PC-3 (cell line): Measurements from ENCODE around the gene GLRX5. TPM values are rescaled to one million over a fixed set of nuclear protein-coding genes. Genes with fewer than 3 reads are reported as not detected.
A peak's percentile ranks its signal among the peaks of the same experiment; 100 is the strongest.

Source experiments
- ATAC-seq: fragments of 200-7000 bp; cut with Tn5 transposase; 2 replicates; pipeline ENCODE4 v1.9.1; 2020; ENCODE audit warnings: mild to moderate bottlenecking, moderate library complexity
- BruUV-seq: library from RNA; stranded (reverse); fragments of 400-500 nt; replicated peaks from 2 replicates; lab custom pipeline; 2021; lab: Mats Ljungman, UMichigan
- CTCF ChIA-PET: fragments of 300-600 bp; sonication (Branson Sonifier 250); formaldehyde crosslinking; loops from one replicate; lab custom pipeline; 2022; ENCODE audit warnings: antibody characterized with exemption; lab: Charles Lee
- POLR2A ChIA-PET: fragments of 300-600 bp; sonication (Branson Sonifier 250); formaldehyde crosslinking; loops from one replicate; lab custom pipeline; 2022; ENCODE audit warnings: antibody characterized with exemption; ENCODE audit not compliant: unreplicated experiment; lab: Charles Lee
- DNase-seq: peaks from one replicate; pipeline ENCODE4 v3.0.0-alpha.2; 2015
- H2AFZ ChIP-seq: fragments of 300-600 bp; sonication (generic); 2 replicates; pipeline ENCODE4 v1.6.0; 2016; ENCODE audit warnings: antibody characterized with exemption, low read length
- H3F3A ChIP-seq: fragments of 300-600 bp; sonication (generic); one replicate; pipeline ENCODE4 v1.6.0; 2017; ENCODE audit warnings: antibody characterized with exemption, low read length, control low read depth, mild to moderate bottlenecking; ENCODE audit not compliant: unreplicated experiment
- H3K27ac ChIP-seq: fragments of 300-600 bp; sonication (generic); 2 replicates; pipeline ENCODE4 v1.5.1; 2016; ENCODE audit warnings: mild to moderate bottlenecking, low read length
- H3K27me3 ChIP-seq: fragments of 300-600 bp; sonication (generic); 2 replicates; pipeline ENCODE4 v1.6.1; 2016; ENCODE audit warnings: low read length, mixed read lengths
- H3K36me3 ChIP-seq: fragments of 300-600 bp; sonication (generic); 2 replicates; pipeline ENCODE4 v1.6.1; 2016; ENCODE audit warnings: low read depth, mixed run types, low read length, mixed read lengths
- H3K4me1 ChIP-seq: fragments of 300-600 bp; sonication (generic); 2 replicates; pipeline ENCODE4 v1.5.1; 2016; ENCODE audit warnings: low read length; ENCODE audit not compliant: insufficient read depth
- H3K4me2 ChIP-seq: fragments of 300-600 bp; sonication (generic); 2 replicates; pipeline ENCODE4 v1.6.0; 2016; ENCODE audit warnings: low read length
- H3K4me3 ChIP-seq: fragments of 300-600 bp; sonication (generic); 2 replicates; pipeline ENCODE4 v1.5.1; 2016; ENCODE audit warnings: mild to moderate bottlenecking, low read length, mixed read lengths
- H3K79me2 ChIP-seq: fragments of 300-600 bp; sonication (generic); 2 replicates; pipeline ENCODE4 v1.6.1; 2017; ENCODE audit warnings: low read length, mixed read lengths
- H3K9ac ChIP-seq: fragments of 300-600 bp; sonication (generic); 2 replicates; pipeline ENCODE4 v1.6.0; 2016; ENCODE audit warnings: mild to moderate bottlenecking, low read length
- H3K9me2 ChIP-seq: fragments of 300-600 bp; sonication (generic); replicated peaks from 2 replicates; pipeline ENCODE4 v1.6.1; 2016; ENCODE audit warnings: mixed run types, low read length, mixed read lengths
- H3K9me3 ChIP-seq: fragments of 300-600 bp; sonication (generic); 2 replicates; pipeline ENCODE4 v1.6.1; 2016; ENCODE audit warnings: low read length, mixed read lengths
- H4K20me1 ChIP-seq: fragments of 300-600 bp; sonication (generic); 2 replicates; pipeline ENCODE4 v1.6.1; 2016; ENCODE audit warnings: low read length, mixed read lengths
- CTCF ChIP-seq: fragments of 300-600 bp; sonication (generic); conservative IDR thresholded peaks from 2 replicates; pipeline ENCODE4 v1.5.1; 2017; ENCODE audit warnings: antibody characterized with exemption, low read depth, mild to moderate bottlenecking, low read length
- EZH2 ChIP-seq: fragments of 300-600 bp; sonication (generic); IDR thresholded peaks from one replicate; pipeline ENCODE4 v1.6.1; 2017; ENCODE audit warnings: antibody characterized with exemption, mild to moderate bottlenecking, low read length; ENCODE audit not compliant: unreplicated experiment
- EZH2phosphoT487 ChIP-seq: fragments of 300-600 bp; sonication (generic); IDR thresholded peaks from 2 replicates; pipeline ENCODE4 v1.6.1; 2018; ENCODE audit warnings: mild to moderate bottlenecking, antibody characterized with exemption, low read length, borderline replicate concordance
- intact Hi-C: fragments of 100-400 bp; cut with micrococcal nuclease; formaldehyde crosslinking; loops from 2 replicates; pipeline ENCODE4 v1.9.0; 2023
- total RNA-seq: library from RNA; depleted of rRNA; stranded (reverse); fragments of >200 nt; gene quantifications from 2 replicates; pipeline ENCODE4 v1.2.3, GENCODE V29; 2014

GLRX5 gene
- total RNA-seq, 1 experiment from 2014 or later, result 60.0 TPM

- Histone ChIP-seq H3K9ac (peak overlapping the region; percentile 98), H3K9me3 (no peaks in the 10 kb centered on the region), H3K4me1 (peaks cover 46% of the 10 kb centered on the region), H3K36me3 (no peaks in the 10 kb centered on the region; the same call in 1 of the 2 replicates), H2AFZ (peak overlapping the region; percentile 52; the same call in 1 of the 2 replicates), H3K4me3 (peak overlapping the region; percentile 98), H3K9me2 (no peaks in the 10 kb centered on the region), H3K4me2 (peak overlapping the region; percentile 99), H3F3A (no peaks in the 10 kb centered on the region), H4K20me1 (peaks cover 56% of the 10 kb centered on the region), H3K79me2 (peaks cover 94% of the 10 kb centered on the region), H3K27ac (peak overlapping the region; percentile 81), H3K27me3 (no peaks in the 10 kb centered on the region)
- TF ChIP-seq CTCF, result no peak
- TF ChIP-seq EZH2phosphoT487, result no peak
- no peak for TF ChIP-seq EZH2
- intact Hi-C loops, result loop anchor here (1.0 to 10.0 kb wide), 3 partner anchors 27 to 377 kb away; partner anchors contain the start of gene DICER1
- ATAC-seq, result no peak
- CTCF ChIA-PET, result interaction anchor here (0.6 kb wide), 1 partner anchor 468 kb away, joined by 3 read pairs; no protein-coding TSS in a partner anchor
- TSS peak; percentile 69 for BruUV-seq
- POLR2A ChIA-PET, result no interaction called here
- no peak for DNase-seq
Measured at GRCh38 chr14:95533822-95534221, 1.0 kb upstream of the GLRX5 start.

- Histone ChIP-seq H4K20me1 (peaks cover 58% of the 10 kb centered on the region), H3K4me1 (peaks cover 40% of the 10 kb centered on the region), H3F3A (no peaks in the 10 kb centered on the region), H2AFZ (0 out of 2 replicates have a peak overlapping the region, but pooled peaks have one; percentile 31), H3K9me3 (no peaks in the 10 kb centered on the region), H3K36me3 (no peaks in the 10 kb centered on the region), H3K4me2 (peak overlapping the region; percentile 97), H3K79me2 (peaks cover 94% of the 10 kb centered on the region), H3K9ac (peak overlapping the region; percentile 98), H3K27me3 (no peaks in the 10 kb centered on the region), H3K9me2 (no peaks in the 10 kb centered on the region), H3K4me3 (peak overlapping the region; percentile 98), H3K27ac (no peak overlapping the region)
- TF ChIP-seq EZH2phosphoT487 (no peak), EZH2 (no peak), CTCF (no peak)
- DNase-seq, result no peak
- ChIA-PET POLR2A (no interaction called here), CTCF (interaction anchor here (0.6 to 0.9 kb wide), 2 partner anchors 27 to 93 kb away, joined by 3 to 4 read pairs; no protein-coding TSS in a partner anchor)
- intact Hi-C loops, result loop anchor here (10.0 kb wide), 1 partner anchor 51 kb away; no protein-coding TSS in a partner anchor
- TSS peak; percentile 34 for BruUV-seq
- ATAC-seq, result peak; percentile 4; the same call in 1 of the 2 replicates
Measured at GRCh38 chr14:95535226-95536021, 574 bp downstream of the GLRX5 start.
